Endothelial cell of umbilical vein (primary cell): ENCODE results near the gene GMEB2. TPM values are rescaled to one million over a fixed set of nuclear protein-coding genes. Genes with fewer than 3 reads are reported as not detected.

Source experiments
- BruUV-seq: library from RNA; stranded (reverse); fragments of 400-500 nt; replicated peaks from 2 replicates; lab custom pipeline; 2021; lab: Mats Ljungman, UMichigan
- CTCF ChIA-PET: fragments of 300-600, 350-600 bp; sonication (Branson Sonifier 250); formaldehyde crosslinking; loops from one replicate; lab custom pipeline; 2021; ENCODE audit warnings: antibody characterized with exemption, inconsistent platforms; lab: Charles Lee
- POLR2A ChIA-PET: fragments of 300-600, 350-600 bp; sonication (Branson Sonifier 250); formaldehyde crosslinking; loops from one replicate; lab custom pipeline; 2021; ENCODE audit warnings: antibody characterized with exemption, inconsistent platforms; lab: Charles Lee
- DNase-seq: peaks from one replicate; pipeline ENCODE4 v3.0.0-alpha.2; 2011; ENCODE audit warnings: low read depth, low spot score
- FAIRE-seq: peaks from 2 replicates; lab custom pipeline; 2011; peaks lifted over from hg19 to GRCh38; lab: Jason Lieb, UNC
- H2AFZ ChIP-seq: 2 replicates; pipeline ENCODE4 v1.6.0; 2012; ENCODE audit warnings: low read depth, low read length, control low read depth, inconsistent platforms
- H3K27ac ChIP-seq: 2 replicates; pipeline ENCODE4 v1.5.1; 2011; ENCODE audit warnings: low read depth, mild to moderate bottlenecking, control low read depth, low read length, moderate library complexity; ENCODE audit not compliant: insufficient read depth
- H3K27me3 ChIP-seq, 2 experiments: 2 replicates each; pipeline versions ENCODE4 v1.6.0 to v1.6.1; 2011; ENCODE audit warnings: low read length in 2 of 2, mixed read lengths in 1 of 2; ENCODE audit not compliant: control insufficient read depth in 2 of 2, insufficient read depth in 2 of 2
- H3K36me3 ChIP-seq, 2 experiments: 2 replicates in 1 of 2; 3 replicates in 1 of 2; pipeline ENCODE4 v1.5.1; 2011; ENCODE audit warnings: low read length in 2 of 2, mild to moderate bottlenecking in 1 of 2, moderate library complexity in 1 of 2; ENCODE audit not compliant: control insufficient read depth in 2 of 2, insufficient read depth in 2 of 2; ENCODE audit errors: extremely low read depth in 1 of 2
- H3K4me1 ChIP-seq: 3 replicates; pipeline ENCODE4 v1.5.1; 2011; ENCODE audit warnings: mild to moderate bottlenecking, low read length; ENCODE audit not compliant: control insufficient read depth, insufficient read depth; ENCODE audit errors: extremely low read depth
- H3K4me2 ChIP-seq: 2 replicates; pipeline ENCODE4 v1.6.1; 2011; ENCODE audit warnings: low read length, control low read depth, mixed read lengths; ENCODE audit not compliant: insufficient read depth
- H3K4me3 ChIP-seq, 3 experiments: fragments of 200-600 bp in 1 of 3; sonication (generic), shearing (Covaris generic) in 1 of 3; replicated peaks in 1 of 3; 2 replicates each; pipeline ENCODE4 v1.5.1; 2011 to 2016; ENCODE audit warnings: control low read depth in 3 of 3, low read length in 3 of 3, mild to moderate bottlenecking in 2 of 3, inconsistent platforms in 1 of 3, low read depth in 1 of 3, moderate library complexity in 1 of 3; ENCODE audit not compliant: insufficient read depth in 1 of 3
- H3K79me2 ChIP-seq: 2 replicates; pipeline ENCODE4 v1.6.0; 2012; ENCODE audit warnings: low read length, inconsistent platforms; ENCODE audit not compliant: control insufficient read depth, insufficient read depth
- H3K9ac ChIP-seq: replicated peaks from 2 replicates; pipeline ENCODE3; 2011; ENCODE audit warnings: low read length, control low read depth; ENCODE audit not compliant: insufficient read depth; ENCODE audit errors: extremely low read depth
- H3K9me1 ChIP-seq: replicated peaks from 3 replicates; pipeline ENCODE4 v1.6.0; 2011; ENCODE audit warnings: mild to moderate bottlenecking, low read length; ENCODE audit not compliant: control insufficient read depth, insufficient read depth; ENCODE audit errors: extremely low read depth
- H3K9me3 ChIP-seq: replicated peaks from 2 replicates; pipeline ENCODE4 v1.5.1; 2012; ENCODE audit warnings: low read length, inconsistent platforms; ENCODE audit not compliant: control insufficient read depth, insufficient read depth
- H4K20me1 ChIP-seq: replicated peaks from 2 replicates; pipeline ENCODE3; 2011; ENCODE audit warnings: mild to moderate bottlenecking, low read length; ENCODE audit not compliant: control insufficient read depth, insufficient read depth; ENCODE audit errors: extremely low read depth
- CTCF ChIP-seq, 2 donors: IDR thresholded peaks; 1 replicate in 1 of 2; 2 replicates in 1 of 2; pipeline ENCODE4 v1.5.1; 2011; ENCODE audit warnings: low read length in 2 of 2, mild to moderate bottlenecking in 2 of 2, moderate library complexity in 2 of 2, control low read depth in 1 of 2, inconsistent platforms in 1 of 2, low read depth in 1 of 2; ENCODE audit not compliant: insufficient read depth in 1 of 2; ENCODE audit errors: extremely low read depth in 1 of 2
- EZH2 ChIP-seq: IDR thresholded peaks from 2 replicates; pipeline ENCODE4 v1.6.1; 2012; ENCODE audit warnings: borderline replicate concordance, low read depth, mild to moderate bottlenecking, moderate library complexity, low read length, inconsistent platforms; ENCODE audit not compliant: severe bottlenecking
- FOS ChIP-seq: IDR thresholded peaks from 2 replicates; pipeline ENCODE4 v1.6.1; 2011; ENCODE audit warnings: mild to moderate bottlenecking, low read length, moderate library complexity, borderline replicate concordance; ENCODE audit not compliant: insufficient read depth
- JUN ChIP-seq: IDR thresholded peaks from 2 replicates; pipeline ENCODE4 v1.6.1; 2011; ENCODE audit warnings: borderline replicate concordance, low read depth; ENCODE audit not compliant: insufficient read length, insufficient read depth
- MAX ChIP-seq: IDR thresholded peaks from 2 replicates; pipeline ENCODE4 v1.6.1; 2011; ENCODE audit not compliant: insufficient read depth, insufficient read length
- MYC ChIP-seq: IDR thresholded peaks from one replicate; pipeline ENCODE4 v1.6.1; 2011; ENCODE audit warnings: mild to moderate bottlenecking, low read depth, low read length
- dilution Hi-C: fragments of 300-500 bp; cut with MboI; formaldehyde crosslinking; loops from one replicate; pipeline ENCODE4 v1.15.0; 2019; ENCODE audit warnings: low sequenced_read_pairs; ENCODE audit not compliant: extremely low pct_ligation_motif_present
- intact Hi-C: fragments of 100-400 bp; cut with micrococcal nuclease; formaldehyde crosslinking; loops from one replicate; pipeline ENCODE4 v1.10.0; 2022
- polyA plus RNA-seq, 4 experiments: library from polyadenylated mRNA; depleted of rRNA in 3 of 4; stranded (reverse) in 3 of 4; unstranded in 1 of 4; fragments of >200 nt; gene quantifications; 2 replicates each; pipeline versions ENCODE4 v1.2.1 to v1.2.3, GENCODE V29; 2011 to 2012; ENCODE audit warnings: missing spikeins in 1 of 4
- total RNA-seq: library from RNA; stranded (reverse); gene quantifications from 2 replicates; pipeline ENCODE4 v1.2.3, GENCODE V29; 2021

GMEB2 gene
- total and polyA plus RNA-seq, 2 donors (not counting 3 experiments of a cell fraction or from before 2014, with no cell fraction given) = 12.7 to 14.1 TPM

GRCh38 chr20:63612276-63612931 is 14.5 kb downstream of the GMEB2 start:
- H3K36me3 ChIP-seq = peaks cover 4% of the 10 kb centered on the region in 2 experiments
- H3K9me1 ChIP-seq = no peaks in the 10 kb centered on the region
- H3K4me1 ChIP-seq = no peaks in the 10 kb centered on the region
- ChIA-PET CTCF (interaction anchor here (1.8 kb wide), 1 partner anchor 75 kb away, joined by 3 read pairs; the partner anchor contains the start of gene PTK6), POLR2A (no interaction called here)
- DNase-seq (no peak), FAIRE-seq (no peak)
- H3K4me2 ChIP-seq = no peak overlapping the region
- no peaks in the 10 kb centered on the region for H3K9me3 ChIP-seq
- no TSS peak for BruUV-seq
- intact Hi-C loops (no loop called here), dilution Hi-C loops (no loop called here)
- no peaks in the 10 kb centered on the region for H4K20me1 ChIP-seq
- H3K4me3 ChIP-seq = no peak overlapping the region
- no peaks in the 10 kb centered on the region for H3K27me3 ChIP-seq
- peaks cover 13% of the 10 kb centered on the region for H3K79me2 ChIP-seq
- TF ChIP-seq FOS (no peak), CTCF (IDR thresholded peaks at IDR 0.05; ENCODE audit: extremely low read depth in 1 of 2, insufficient read depth in 1 of 2, low read depth in 1 of 2, low read length in 2 of 2) (no peak), JUN (no peak), EZH2 (no peak), MAX (no peak), MYC (no peak)
- H3K9ac ChIP-seq = no peak overlapping the region
- no peak overlapping the region for H3K27ac ChIP-seq
- H2AFZ ChIP-seq = no peak overlapping the region
